Epithelial cell of esophagus (primary cell): ENCODE measurements around the gene DBN1.

Experiments
- DNase-seq: peaks from one replicate; pipeline ENCODE4 v3.0.0; 2010; ENCODE audit warnings: low read depth
- H3K4me3 ChIP-seq: 2 replicates; pipeline ENCODE4 v1.5.1; 2011; ENCODE audit warnings: mild to moderate bottlenecking, low read length, control low read depth
- TF ChIP-seq, protein P1 (sequence below): IDR thresholded peaks from 2 replicates; pipeline ENCODE4 v1.5.1; 2011; ENCODE audit warnings: low read depth, mild to moderate bottlenecking, low read length, control low read depth, inconsistent platforms; ENCODE audit not compliant: insufficient read depth; ENCODE audit errors: missing control alignments

Gene DBN1

DNA sequence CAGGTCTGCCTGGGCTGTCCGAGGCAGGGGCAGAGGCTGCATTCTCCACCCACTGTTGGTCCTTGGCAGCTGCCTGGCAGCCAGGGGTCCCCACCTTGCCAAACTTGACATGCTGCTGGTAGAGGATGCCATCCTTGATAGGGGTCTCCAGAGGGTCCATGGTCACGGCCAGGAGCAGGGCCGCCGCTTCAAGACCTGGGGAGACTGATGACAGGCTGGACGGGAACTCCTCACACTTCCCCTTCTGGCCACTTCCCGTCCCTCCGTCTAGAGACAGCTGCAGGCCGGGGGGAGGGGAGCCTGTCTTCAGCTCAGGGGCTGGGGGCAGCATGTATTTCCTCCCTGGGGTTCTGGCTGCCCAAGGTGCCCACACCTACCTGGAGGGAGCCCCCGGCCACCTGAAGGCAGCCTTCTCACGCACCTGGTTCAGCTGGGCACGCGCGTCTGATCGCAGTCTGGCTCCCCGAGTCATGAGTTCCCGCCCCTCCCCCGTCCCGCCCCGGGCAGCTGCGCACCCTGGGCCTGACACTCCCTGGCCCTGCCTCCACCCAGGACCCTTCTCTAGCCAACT lies 36.0 kb upstream of the DBN1 start, which contains the start of gene DOK3:
DOK3 (minus strand) TSS at position 446 of the 571 bp plus-strand sequence; CDS start at position 160, 286 bp downstream.
- H3K4me3 ChIP-seq = no peak within 1 kb of the TSS
- TF ChIP-seq, protein P1, sequence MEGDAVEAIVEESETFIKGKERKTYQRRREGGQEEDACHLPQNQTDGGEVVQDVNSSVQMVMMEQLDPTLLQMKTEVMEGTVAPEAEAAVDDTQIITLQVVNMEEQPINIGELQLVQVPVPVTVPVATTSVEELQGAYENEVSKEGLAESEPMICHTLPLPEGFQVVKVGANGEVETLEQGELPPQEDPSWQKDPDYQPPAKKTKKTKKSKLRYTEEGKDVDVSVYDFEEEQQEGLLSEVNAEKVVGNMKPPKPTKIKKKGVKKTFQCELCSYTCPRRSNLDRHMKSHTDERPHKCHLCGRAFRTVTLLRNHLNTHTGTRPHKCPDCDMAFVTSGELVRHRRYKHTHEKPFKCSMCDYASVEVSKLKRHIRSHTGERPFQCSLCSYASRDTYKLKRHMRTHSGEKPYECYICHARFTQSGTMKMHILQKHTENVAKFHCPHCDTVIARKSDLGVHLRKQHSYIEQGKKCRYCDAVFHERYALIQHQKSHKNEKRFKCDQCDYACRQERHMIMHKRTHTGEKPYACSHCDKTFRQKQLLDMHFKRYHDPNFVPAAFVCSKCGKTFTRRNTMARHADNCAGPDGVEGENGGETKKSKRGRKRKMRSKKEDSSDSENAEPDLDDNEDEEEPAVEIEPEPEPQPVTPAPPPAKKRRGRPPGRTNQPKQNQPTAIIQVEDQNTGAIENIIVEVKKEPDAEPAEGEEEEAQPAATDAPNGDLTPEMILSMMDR = no peak
- DNase-seq = no peak

DNA sequence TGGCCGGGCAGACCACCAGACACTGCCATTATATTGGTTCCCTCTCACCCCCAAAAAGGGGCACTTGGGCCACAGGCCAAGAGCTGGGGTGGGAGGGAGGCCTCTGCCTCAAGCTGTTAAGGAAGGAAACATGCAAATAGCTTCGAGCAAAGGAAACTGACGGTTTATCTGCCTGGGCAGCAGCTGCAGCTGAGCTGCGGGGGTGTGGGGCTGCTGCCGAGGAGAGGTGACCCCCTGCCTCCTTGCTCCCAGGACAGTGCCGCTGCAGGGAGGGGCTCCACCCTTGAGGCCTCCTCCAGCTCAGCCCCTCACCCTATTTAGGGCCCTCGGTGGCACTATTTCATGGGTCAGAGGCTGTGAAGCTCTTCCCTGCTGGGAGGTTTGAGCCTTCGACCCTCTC lies 35.4 kb upstream of the DBN1 start:
- H3K4me3 ChIP-seq = no peak overlapping the region
- no peak for DNase-seq

DNA sequence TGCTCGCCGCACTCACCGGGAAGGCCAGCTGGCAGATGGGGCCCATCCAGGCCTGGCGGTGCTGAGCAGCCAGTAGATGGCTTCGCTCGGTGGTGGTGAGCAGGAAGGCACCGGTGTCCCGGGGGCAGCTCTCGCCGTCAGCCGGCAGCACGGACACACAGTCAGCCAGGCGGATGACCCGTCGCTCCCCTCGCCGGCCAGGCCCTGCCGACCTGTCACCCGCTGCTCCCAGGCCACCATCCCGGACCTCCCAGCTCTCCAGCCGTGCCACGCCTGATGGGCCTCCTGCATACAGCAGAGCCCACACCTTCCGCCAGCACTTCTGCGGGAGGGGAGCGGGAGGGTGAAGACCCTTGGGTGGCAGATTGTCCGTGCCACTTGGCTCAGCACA lies 34.8 kb upstream of the DBN1 start:
- H3K4me3 ChIP-seq = no peak overlapping the region
- no peak for DNase-seq
- TF ChIP-seq, protein P1 = no peak

More for the DNA sequence above, 35.4 kb upstream of the DBN1 start:
- TF ChIP-seq, protein P1 = no peak

DNA sequence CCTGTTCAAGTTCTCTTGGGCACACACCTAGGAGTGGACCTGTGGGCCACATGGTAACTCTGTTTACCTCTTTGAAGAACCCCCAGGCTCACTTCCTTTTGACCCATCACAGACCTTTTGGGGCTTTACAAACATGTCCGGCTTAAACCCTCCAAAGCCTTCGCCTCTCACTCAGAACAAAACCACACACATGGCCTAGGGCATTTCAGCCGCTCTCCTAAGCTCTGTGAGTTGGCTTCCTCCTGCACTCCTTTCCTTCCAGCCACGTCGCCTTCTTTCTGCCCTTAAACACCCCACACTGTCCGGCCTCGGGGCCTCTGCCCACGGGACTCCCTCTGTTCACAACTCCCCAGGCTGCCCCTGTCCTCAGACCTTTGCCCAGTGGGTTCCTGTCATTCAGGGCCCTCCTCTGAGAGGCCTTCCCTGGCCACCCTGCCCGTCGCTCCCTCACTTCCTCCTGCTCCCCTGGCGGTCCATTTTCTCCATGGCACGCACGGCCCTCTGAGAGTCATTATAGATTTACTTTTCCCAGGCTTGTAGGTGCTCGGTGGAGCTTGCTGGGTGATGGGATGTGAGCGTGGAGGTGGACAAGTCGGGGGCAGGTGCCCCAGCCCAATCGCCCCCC lies 34.3 kb upstream of the DBN1 start:
- TF ChIP-seq, protein P1 = no peak
- DNase-seq = no peak
- H3K4me3 ChIP-seq = no peak overlapping the region

DNA sequence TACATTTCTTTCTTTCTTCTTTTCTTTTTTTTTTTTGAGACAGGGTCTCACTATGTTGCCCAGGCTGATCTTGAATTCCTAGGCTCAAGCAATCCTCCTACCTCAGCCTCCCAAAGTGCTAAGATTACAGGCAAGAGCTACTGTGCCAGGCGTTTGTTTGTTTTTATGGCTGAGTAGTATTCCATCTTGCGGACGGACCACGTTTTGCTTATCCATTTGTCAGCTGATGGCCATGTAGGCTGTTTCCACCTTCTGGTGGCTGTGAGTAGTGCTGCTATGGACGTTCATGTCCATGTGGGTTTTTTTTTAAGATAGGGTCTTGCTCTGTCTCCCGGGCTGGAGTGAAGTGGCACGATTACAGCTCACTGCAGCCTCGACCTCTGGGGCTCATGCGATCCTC lies 33.7 kb upstream of the DBN1 start:
- TF ChIP-seq, protein P1 = peak; percentile 27
- DNase-seq = peak; percentile 29
- H3K4me3 ChIP-seq = no peak overlapping the region

DNA sequence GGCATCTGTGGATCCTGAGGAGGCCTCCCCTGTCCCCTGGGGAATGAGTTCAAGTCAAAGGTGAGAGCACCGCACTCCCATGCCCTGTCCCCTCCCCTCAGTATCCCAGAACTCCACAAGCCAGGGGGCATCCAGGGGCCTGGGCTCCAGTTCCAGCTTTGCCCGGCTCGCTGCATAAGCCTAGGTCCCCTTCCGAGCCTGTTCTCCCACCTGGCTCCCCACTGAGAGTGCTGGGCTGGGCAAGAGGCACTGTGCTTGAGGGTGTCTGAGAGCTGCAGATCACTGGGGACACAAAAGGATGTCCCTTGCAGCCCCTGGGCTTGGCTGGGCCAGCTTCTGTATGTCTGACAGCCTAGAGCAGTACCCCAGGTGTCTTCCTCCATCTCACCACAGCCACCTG lies 31.6 kb upstream of the DBN1 start:
- TF ChIP-seq, protein P1 = no peak
- no peak for DNase-seq

More for the DNA sequence above, 31.6 kb upstream of the DBN1 start:
- H3K4me3 ChIP-seq = no peak overlapping the region
